ENCODE measurements around the gene FERMT3.
A peak's percentile ranks its signal among the peaks of the same experiment; 100 is the strongest.
"Not testable (repeated sequence)": the region's sequence is repeated elsewhere in the genome, so short reads cannot be mapped to it uniquely, and the experiment has no call there.

FERMT3 gene

GRCh38 chr11:64237484-64237951, 31.0 kb downstream of the FERMT3 start:
- DNase-seq: no peak

DNA sequence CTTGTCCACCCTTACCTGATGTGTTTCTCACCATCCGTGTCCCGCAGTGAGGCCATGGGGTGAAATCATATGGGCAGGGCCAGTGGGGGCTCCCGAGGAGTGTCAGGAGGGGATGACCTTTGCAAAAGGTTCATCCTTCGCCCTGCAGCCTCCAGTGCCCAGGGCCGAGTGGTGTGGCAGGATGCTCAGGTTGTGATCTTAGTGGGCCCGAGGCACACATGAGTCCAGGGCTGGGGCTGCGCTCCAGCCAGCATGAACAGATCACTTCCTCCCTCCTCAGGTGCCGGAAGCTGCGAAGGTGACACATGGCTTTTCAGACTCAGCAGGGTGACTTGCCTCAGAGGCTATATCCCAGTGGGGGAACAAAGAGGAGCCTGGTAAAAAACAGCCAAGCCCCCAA, 31.6 kb downstream of the FERMT3 start:
- no peak for DNase-seq

DNA sequence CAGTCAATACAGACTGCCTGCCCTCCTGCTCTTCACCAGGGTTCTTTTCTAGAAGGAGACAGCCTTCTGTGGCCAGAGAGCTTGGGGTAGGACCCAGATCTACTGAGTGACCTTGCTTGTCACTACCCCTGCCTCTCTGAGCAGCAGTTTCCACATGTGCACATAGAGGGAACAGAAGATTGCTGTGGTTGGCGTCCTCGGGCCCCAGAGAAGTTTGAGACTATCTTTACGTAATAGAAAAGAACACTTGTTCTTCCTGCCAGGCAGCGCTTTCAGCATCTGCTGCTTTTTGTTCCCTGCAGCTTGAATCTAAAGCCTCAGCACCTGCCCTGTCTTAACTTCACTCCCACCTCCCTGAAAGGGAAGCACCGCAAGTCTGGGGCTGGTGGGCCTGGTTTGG, 32.5 kb downstream of the FERMT3 start:
- no peak for DNase-seq

DNA sequence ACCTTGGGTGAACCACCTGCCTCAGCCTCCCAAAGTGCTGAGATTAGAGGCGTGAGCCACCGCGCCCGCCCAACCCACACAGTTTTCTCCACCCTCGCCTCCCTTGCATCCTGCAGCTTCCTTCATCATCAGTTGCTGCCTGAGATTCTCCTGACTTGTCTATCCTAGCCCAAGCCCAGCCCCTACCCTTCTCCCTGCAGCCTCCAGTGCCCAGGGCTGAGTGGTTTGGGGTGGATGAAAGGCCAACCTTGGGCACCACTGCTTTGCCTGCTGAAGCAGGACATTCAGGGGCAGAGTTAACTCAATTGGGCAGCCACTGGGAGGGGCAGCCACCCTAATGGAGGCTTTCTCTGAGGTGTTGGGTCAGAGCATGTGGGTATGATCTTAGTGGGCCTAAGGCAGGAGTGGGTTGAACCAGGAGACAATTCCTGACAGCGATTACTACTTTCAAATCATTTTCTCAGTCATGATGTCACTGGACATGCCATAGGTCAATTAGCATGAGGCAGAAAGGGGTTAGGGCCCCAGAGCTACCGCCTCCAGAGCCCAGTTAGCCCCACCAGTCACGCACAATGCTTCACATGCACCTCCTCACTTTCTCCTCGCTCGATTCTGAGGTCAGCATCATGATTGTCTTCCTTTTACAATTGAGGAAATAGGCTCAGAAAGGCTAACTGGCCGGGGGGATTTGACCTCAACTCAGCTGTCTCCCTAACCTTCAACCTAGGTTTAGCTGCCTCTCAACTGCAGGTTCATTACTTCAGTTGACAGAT, 33.3 kb downstream of the FERMT3 start:
- DNase-seq: peak in 1 of 2 donors; percentile 55

DNA sequence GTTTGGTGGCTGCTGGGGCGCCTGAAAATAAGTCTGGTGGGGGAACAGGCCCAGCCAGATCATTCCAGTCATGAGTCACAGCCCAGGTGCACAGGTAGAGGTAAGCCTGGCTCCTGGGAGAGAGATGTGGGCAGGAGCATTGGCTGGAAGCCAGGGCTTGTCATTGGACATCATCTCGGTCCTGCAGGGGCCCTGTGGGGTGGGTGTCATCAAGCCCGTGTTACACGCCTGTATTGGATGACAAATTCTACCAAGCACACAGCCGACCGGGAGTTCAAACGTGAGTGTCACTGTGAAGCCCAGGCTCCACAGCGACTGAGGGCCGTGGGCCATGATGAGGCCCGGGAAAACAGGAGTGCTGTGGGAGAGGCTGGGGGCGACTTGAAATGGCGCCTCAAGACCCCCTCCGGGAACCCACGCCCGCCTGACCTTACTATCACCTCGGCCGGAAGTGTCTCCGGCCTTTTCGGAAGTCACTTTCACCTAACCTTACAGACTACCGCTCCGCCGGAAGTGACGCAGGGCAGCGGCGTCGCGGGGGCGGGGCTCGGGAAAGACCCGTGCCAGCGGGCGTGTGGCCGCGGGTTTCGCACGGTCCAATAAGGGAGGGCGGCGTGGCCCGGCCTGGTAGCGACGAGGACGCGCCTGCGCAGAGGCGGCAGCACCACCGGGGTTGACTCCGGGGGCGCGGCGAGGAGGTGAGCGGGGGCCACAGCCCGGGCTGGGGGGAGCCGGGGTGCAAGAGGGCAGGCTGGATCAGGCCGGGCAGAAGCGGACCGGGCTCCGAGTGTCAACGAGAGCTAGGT, 34.1 kb downstream of the FERMT3 start, which contains the start of gene FKBP2:
Gene FKBP2, plus strand, starts transcription at position 661 of the 806 bp plus-strand sequence. CDS start 1,293 bp downstream, outside the sequence.
- peak; percentile 83 to 100 for DNase-seq

- DNase-seq: peak in 1 of 2 donors; percentile 100
Measured at GRCh38 chr11:64241241-64241490, 34.6 kb downstream of the FERMT3 start.

GRCh38 chr11:64241491-64242374, 35.2 kb downstream of the FERMT3 start:
- peak in 1 of 2 donors; percentile 100 for DNase-seq

DNA sequence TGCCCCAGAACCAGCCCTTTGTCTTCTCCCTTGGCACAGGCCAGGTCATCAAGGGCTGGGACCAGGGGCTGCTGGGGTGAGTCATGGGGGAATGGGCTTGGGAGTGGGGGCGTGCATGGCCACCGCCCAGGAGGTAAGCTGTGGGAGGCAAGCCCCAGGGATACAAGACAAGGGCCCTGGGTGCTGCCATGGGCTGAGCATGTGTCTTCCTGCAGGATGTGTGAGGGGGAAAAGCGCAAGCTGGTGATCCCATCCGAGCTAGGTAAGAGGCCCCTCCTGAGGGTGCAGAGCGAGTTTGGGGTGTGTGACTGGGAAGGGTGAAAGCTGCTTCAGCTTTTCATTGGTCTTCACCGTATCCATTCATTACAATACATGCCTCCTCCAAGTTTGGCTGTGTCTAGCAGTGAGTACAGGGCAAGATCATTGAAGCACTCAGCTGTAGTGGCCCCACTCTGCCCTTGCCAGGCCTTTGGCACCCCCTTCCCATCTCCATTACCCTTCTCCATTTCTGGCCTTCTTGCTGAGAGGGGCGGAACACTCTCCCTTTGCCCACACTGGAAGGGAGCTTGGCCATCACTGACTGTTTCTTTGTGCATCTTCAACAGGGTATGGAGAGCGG, 36.8 kb downstream of the FERMT3 start:
- DNase-seq: no peak

GRCh38 chr11:64244107-64244506, 37.6 kb downstream of the FERMT3 start:
- DNase-seq: no peak

GRCh38 chr11:64244966-64245365, 38.4 kb downstream of the FERMT3 start:
- DNase-seq: no peak

GRCh38 chr11:64245401-64245796, 38.9 kb downstream of the FERMT3 start:
- peak in 1 of 2 donors; percentile 91 for DNase-seq

- peak; percentile 49 to 91 for DNase-seq
Measured at GRCh38 chr11:64245797-64246620, 39.5 kb downstream of the FERMT3 start.

- DNase-seq: not testable (repeated sequence)
Measured at GRCh38 chr11:64246621-64246870, 40.0 kb downstream of the FERMT3 start.

- peak; percentile 54 to 66 for DNase-seq
Measured at GRCh38 chr11:64246871-64247728, 40.6 kb downstream of the FERMT3 start, which contains the start of gene PPP1R14B. Gene PPP1R14B (minus strand): TSS chr11:64246943. CDS start chr11:64246673, 270 bp downstream.

DNA sequence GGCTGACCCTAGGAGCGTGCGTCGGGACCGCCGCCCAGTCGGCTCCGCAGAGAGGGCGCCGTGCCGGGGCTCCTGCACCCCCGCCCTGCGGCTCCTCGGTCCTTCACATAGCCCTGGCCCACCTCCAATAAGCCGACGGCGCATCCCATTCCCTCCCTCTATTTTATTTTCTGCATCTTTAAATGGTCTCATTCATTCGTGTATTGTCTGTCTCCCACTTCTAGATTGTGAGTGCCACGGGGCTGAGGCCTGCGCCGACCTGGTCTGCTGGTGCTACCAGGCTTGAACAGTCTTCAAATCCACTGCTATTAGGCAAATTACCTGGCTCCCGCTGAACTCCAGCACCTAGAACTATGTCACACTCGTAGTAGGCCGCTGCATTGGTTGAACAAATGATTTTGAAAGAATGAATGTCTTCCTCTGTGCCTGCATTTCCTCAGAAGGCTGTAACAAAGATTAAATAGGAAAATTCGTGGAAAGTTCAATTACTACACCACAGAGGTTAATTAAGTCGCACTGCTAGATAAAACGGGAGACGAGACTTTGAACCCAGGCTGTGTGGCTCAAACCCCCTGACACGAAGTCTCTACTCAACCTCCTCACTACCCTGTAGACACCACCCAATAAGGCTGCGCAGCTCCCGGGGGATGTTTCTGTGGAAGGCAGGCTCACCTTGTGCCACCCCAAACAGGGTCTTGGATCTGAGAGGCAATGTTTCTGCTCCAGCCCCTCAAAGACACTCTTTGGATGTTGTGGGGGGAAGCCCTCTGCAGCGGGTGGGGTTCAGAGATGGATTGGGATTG, 41.4 kb downstream of the FERMT3 start:
- DNase-seq: no peak

- DNase-seq: no peak
Measured at GRCh38 chr11:64248578-64248977, 42.1 kb downstream of the FERMT3 start.

DNA sequence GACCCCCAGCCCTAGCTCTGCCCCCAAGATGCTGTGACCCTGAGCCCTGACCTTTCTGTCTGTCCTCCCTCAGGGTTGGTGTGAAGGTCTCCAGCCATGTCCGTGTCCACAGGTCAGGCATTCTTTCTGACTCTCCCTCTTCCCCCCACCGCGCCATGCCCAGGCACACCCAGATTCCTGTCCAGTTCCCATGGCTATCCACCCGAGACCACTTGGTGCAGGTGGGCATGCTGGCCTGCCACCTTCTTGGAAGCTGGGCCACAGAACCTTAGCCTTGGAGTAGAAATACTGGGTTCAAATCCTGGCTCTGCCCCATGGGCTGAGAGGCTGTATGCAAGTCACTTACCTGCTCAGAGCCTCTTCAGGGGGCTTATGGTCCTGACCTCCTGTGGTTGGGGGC, 42.5 kb downstream of the FERMT3 start:
- no peak for DNase-seq

GRCh38 chr11:64249563-64250414, 43.3 kb downstream of the FERMT3 start:
- DNase-seq: no peak

GRCh38 chr11:64250415-64251015, 44.0 kb downstream of the FERMT3 start:
- no peak for DNase-seq
